IPS DF 19.7 (cell line): ENCODE measurements around the gene CNIH3.

Source experiments
- DNase-seq: peaks from one replicate; pipeline ENCODE4 v3.0.0-alpha.2; 2013; ENCODE audit warnings: low read depth, low spot score

The CNIH3 gene

GRCh38 chr1:224721000-224721399, 104.9 kb downstream of the CNIH3 start:
- no peak for DNase-seq

GRCh38 chr1:224722838-224723237, 106.7 kb downstream of the CNIH3 start:
- DNase-seq: no peak

- DNase-seq: no peak
Measured at GRCh38 chr1:224724566-224724965, 108.4 kb downstream of the CNIH3 start.

- DNase-seq: no peak
Measured at GRCh38 chr1:224726441-224727182, 110.5 kb downstream of the CNIH3 start.

GRCh38 chr1:224727351-224728289, 111.5 kb downstream of the CNIH3 start:
- DNase-seq: no peak

- no peak for DNase-seq
Measured at GRCh38 chr1:224730540-224730939, 114.4 kb downstream of the CNIH3 start.

- DNase-seq: no peak
Measured at GRCh38 chr1:224730965-224731364, 114.8 kb downstream of the CNIH3 start.

GRCh38 chr1:224731633-224732032, 115.5 kb downstream of the CNIH3 start:
- no peak for DNase-seq

- DNase-seq: no peak
Measured at GRCh38 chr1:224732377-224733026, 116.4 kb downstream of the CNIH3 start.

- no peak for DNase-seq
Measured at GRCh38 chr1:224733027-224733911, 117.2 kb downstream of the CNIH3 start.

- DNase-seq: peak; percentile 20
Measured at GRCh38 chr1:224734261-224734935, 118.3 kb downstream of the CNIH3 start.

GRCh38 chr1:224735159-224735558, 119.0 kb downstream of the CNIH3 start:
- DNase-seq: no peak

GRCh38 chr1:224736619-224737352, 120.7 kb downstream of the CNIH3 start:
- DNase-seq: no peak

GRCh38 chr1:224737353-224737727, 121.2 kb downstream of the CNIH3 start:
- no peak for DNase-seq

GRCh38 chr1:224739303-224739996, 123.3 kb downstream of the CNIH3 start:
- DNase-seq: no peak

GRCh38 chr1:224739997-224740684, 124.0 kb downstream of the CNIH3 start:
- DNase-seq: no peak

GRCh38 chr1:224740685-224741052, 124.6 kb downstream of the CNIH3 start:
- DNase-seq: no peak

- DNase-seq: no peak
Measured at GRCh38 chr1:224742349-224742748, 126.2 kb downstream of the CNIH3 start.
